Activated CD4-positive, alpha-beta T cell treated with anti-CD3 and anti-CD28 coated beads, Interleukin-2, Interleukin-6, amounts not matched to agents 100 ng/mL and 50 ng/mL, durations not matched to agents 16 hours and 8 hours (primary cell): Measurements from ENCODE around the gene RBP4.

Experiments
- DNase-seq: peaks from one replicate; pipeline ENCODE4 v3.0.0-alpha.2; 2020

The RBP4 gene

GRCh38 chr10:93601146-93601773 lies at the start of gene RBP4:
Gene RBP4, minus strand, starts transcription at chr10:93601235. Its CDS starts 207 bp downstream, at chr10:93601028.
- DNase-seq, result no peak

GRCh38 chr10:93639791-93640190 lies 38.8 kb upstream of the RBP4 start:
- DNase-seq, result no peak

GRCh38 chr10:93630625-93631557 lies 29.9 kb upstream of the RBP4 start:
- no peak for DNase-seq

- no peak for DNase-seq
Observed at GRCh38 chr10:93629647-93630305, 28.7 kb upstream of the RBP4 start.

GRCh38 chr10:93628858-93629257 lies 27.8 kb upstream of the RBP4 start:
- DNase-seq, result no peak

- DNase-seq, result no peak
Observed at GRCh38 chr10:93622942-93623341, 21.9 kb upstream of the RBP4 start.

GRCh38 chr10:93620925-93621324 lies 19.9 kb upstream of the RBP4 start:
- DNase-seq, result no peak

GRCh38 chr10:93615576-93616235 lies 14.7 kb upstream of the RBP4 start:
- no peak for DNase-seq

- DNase-seq, result no peak
Observed at GRCh38 chr10:93614101-93614825, 13.2 kb upstream of the RBP4 start.

GRCh38 chr10:93613126-93613525 lies 12.1 kb upstream of the RBP4 start:
- DNase-seq, result no peak

- no peak for DNase-seq
Observed at GRCh38 chr10:93612311-93612710, 11.3 kb upstream of the RBP4 start, which contains the start of gene PDE6C. Gene PDE6C, plus strand, starts transcription at chr10:93612537. Its CDS starts 189 bp downstream, at chr10:93612726.

GRCh38 chr10:93608421-93608820 lies 7.4 kb upstream of the RBP4 start:
- no peak for DNase-seq

GRCh38 chr10:93604146-93604545 lies 3.1 kb upstream of the RBP4 start:
- DNase-seq, result no peak

GRCh38 chr10:93603023-93603422 lies 2.0 kb upstream of the RBP4 start:
- no peak for DNase-seq

GRCh38 chr10:93601774-93602162 lies 733 bp upstream of the RBP4 start:
- no peak for DNase-seq

GRCh38 chr10:93600446-93601145 lies 439 bp downstream of the RBP4 start:
- no peak for DNase-seq

GRCh38 chr10:93599778-93600177 lies 1.3 kb downstream of the RBP4 start:
- DNase-seq, result no peak

GRCh38 chr10:93599335-93599734 lies 1.7 kb downstream of the RBP4 start:
- no peak for DNase-seq

GRCh38 chr10:93598157-93598556 lies 2.9 kb downstream of the RBP4 start:
- no peak for DNase-seq

- no peak for DNase-seq
Observed at GRCh38 chr10:93597075-93597599, 3.9 kb downstream of the RBP4 start.

- no peak for DNase-seq
Observed at GRCh38 chr10:93596539-93596938, 4.5 kb downstream of the RBP4 start.
